HG03135 (cell line): Measurements from ENCODE around the gene TTN.
"Not testable (repeated sequence)": the region's sequence is repeated elsewhere in the genome, so short reads cannot be mapped to it uniquely, and the experiment has no call there.

Source experiments
- ATAC-seq: cut with Tn5 transposase; IDR thresholded peaks from one replicate; pipeline ENCODE4 v1.9.1; 2021; ENCODE audit warnings: mild to moderate bottlenecking, moderate library complexity; ENCODE audit not compliant: unreplicated experiment

TTN gene

GRCh38 chr2:178677599-178677998 is 129.6 kb downstream of the TTN start:
- ATAC-seq: no peak

DNA sequence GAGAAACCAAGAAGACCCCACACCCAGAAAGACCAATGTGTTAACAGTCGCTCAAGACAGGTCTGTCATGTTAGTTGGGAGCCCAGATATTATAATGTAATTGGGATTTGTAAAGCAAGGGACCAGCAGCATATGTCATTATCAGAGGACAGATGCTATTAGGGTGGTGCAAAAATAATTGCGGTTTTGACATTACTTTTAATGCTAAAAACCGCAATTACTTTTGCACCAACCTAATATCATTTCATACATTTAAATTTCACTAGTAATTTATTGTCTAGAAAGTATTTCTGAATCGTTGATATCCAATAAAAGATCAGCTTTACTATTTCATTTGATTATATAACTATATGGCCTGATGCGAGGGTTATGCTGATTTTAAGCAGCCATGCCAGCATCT is 131.2 kb downstream of the TTN start:
- no peak for ATAC-seq

DNA sequence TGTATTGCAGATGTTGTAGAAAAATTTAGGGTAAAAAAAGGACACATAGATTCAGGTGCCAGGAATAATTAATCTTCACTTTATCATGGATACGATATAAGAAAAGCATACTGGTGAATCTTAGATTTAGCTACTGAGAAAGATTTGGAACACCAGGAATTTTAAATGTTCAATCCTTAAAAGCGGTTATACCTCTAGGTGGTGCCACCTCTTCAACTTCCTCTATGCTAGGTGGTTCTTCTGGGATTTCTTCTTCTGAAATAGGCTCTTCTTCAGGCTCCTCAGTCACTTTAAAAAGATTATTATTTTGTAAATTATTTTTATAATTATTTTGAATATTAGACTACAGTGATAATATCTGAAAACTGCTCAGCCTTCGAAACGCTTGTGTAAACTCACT is 133.1 kb downstream of the TTN start:
- no peak for ATAC-seq

GRCh38 chr2:178666458-178666857 is 140.8 kb downstream of the TTN start:
- ATAC-seq: no peak

DNA sequence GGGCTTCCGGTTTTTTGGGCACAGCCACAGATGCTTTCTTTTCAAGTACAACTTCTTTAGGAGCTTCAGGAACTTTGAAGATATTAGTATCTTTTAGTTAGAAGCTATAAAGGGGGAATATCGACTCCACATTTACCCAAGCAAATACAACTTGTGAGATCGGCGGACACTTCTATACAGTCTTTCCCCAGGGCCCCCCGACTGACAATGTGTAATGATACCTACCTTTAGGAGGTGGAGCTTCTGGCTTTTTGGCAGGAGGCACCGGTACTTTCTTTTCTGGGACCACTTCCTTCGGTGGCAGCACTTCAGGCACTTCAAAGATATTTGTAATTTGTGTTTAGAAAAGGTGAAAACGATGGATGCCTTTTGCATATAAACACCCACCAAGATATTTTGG is 148.7 kb downstream of the TTN start:
- ATAC-seq: not testable (repeated sequence)

DNA sequence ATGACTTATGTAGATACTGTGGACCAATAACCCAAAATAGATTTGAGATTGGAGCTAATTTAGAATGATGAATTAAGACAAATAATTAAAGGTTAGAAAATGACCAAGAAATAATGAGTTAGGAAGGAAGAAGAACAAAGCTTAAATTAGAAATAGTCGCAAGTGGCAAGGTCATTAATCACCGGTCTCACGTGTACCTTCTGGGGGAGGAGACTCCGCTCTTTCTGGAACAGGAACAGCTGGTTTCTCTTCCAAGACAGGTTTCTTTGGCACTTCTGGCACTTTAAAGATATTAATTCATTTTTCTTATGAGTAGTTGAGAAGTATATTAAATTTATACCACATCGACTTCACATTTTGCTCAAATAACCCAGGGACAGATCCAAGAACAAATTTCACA is 156.7 kb downstream of the TTN start:
- ATAC-seq: no peak

- no peak for ATAC-seq
Measured at GRCh38 chr2:178644919-178645318, 162.3 kb downstream of the TTN start.

DNA sequence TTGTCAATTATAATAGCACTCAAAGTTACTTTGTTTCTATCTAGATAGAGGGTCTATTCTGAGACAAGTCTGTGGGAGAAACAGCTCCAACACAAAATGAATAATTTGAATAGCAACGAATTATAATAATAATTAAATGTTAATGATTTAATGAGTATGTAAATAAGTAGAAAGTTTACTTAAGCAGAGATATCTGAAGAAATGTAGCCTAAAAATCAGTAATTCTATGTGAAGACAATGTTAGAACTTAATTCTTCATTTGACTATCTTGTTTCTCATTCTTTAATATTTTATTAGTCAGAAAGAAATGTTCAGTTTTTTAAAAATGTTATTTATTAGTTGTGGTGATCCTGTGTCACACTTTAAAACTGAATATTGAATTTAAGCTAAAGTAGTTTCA is 165.7 kb downstream of the TTN start:
- ATAC-seq: no peak

GRCh38 chr2:178635897-178636296 is 171.3 kb downstream of the TTN start:
- no peak for ATAC-seq

DNA sequence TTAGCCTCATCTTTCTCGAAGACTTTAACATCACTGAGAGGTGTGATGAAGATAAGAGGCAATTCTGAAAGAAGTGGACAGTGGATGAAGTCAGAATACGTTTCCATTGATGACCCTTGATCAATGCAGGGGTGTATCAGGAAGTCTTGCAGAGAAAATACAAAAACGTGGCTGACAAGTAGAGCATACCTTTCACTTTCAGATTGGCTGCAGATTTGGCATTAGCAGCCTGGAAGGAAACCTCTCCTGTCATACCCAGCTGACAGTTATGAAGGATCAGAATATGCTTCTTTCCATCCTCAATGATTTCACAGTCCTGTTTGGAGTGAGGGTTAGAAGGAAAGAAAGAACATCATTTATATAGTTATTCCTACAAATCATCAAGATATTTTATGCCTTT is 174.5 kb downstream of the TTN start:
- no peak for ATAC-seq

DNA sequence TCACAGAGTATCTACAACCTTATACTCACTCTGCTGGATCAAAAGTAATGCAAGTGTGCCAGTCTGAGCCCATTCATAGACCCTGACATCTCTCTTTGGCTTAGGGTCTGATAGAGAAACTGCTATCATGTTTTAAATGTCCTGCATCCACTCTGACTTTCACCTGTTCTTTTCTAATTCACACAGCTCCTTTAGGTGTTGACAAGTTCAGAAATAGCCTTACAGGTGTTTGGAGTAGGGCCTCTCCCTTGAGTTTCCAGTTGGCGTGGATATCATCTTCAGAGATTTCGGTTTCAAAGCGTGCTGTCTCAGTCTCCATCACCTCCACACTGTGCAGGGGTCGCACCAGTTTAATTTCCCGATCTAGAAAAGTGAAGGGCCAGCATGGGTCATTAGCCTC is 176.6 kb downstream of the TTN start:
- ATAC-seq: no peak

DNA sequence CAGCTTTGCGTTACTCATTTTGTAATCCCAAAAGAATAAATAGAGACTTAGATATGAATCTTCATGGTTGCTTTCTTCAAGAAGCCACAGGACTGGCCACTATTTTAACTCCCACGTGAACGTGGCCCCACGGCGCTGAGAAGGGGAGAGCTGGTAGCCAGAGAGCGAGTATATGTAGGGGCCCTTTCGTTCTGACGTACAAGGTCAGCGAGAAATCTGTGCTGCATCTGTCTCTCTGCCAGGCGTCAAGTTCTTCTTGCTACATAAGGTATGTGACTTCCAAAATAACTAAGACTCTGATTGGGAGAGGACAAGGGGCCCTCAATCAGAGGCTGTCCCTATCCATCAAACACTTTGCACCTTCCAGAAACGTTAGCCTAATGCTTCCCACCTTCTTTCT is 177.8 kb downstream of the TTN start:
- ATAC-seq: no peak

DNA sequence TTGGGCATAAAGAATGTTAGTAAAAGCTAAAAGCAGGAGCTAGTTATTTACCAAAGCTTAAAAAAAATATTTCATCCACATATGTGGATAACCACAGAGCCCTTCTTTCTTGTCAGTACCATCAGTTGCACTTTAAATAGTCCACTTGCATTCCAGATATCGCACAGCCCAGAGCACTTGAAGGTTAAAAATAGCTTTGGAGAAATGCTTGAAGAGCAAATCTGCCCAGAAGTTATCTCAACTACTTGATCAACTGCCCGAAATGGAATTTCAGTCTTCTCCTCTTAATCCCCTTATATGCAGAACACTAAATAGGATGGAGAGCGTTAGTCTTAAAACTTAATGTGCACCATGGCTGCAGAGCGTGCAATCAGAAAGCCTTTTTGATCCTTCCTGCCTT is 178.6 kb downstream of the TTN start:
- ATAC-seq: no peak

DNA sequence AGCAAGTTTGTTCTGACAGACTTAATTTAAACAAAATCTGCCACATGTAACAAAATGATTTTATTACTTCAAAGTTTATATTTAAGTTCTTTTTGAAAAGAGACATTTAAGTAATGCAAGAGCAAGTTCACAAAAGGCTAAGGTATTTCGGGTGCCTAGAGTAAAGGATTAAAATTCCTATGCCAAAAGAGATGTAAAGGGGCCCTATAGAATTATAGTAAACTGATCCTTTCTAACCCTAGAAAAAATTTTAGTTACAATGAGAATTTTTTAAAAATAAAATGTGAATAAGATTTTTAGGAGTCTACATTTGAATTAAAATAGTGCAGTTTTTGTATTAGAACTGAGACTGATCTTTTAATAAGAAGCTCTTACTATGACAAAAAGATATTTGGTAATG is 179.8 kb downstream of the TTN start:
- no peak for ATAC-seq

DNA sequence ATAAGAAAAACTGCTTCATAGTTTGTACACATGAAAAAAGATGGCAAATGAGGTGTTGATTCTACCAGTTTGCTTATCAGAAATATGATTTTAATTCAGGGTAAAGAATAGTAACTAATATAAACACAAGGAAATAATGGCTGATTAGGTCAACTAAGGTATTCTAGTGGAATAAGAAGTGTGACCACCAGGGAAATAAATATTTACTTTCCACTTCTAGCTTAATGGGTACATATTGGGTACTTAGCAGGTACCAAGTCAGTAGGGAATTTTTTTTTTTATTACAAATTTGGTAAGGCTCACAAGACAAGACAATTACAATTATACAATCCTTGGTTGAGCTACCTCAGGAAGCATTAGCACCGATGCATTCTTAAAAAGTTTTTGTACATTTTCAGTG is 191.3 kb downstream of the TTN start:
- no peak for ATAC-seq

GRCh38 chr2:178602901-178603300 is 204.3 kb downstream of the TTN start:
- ATAC-seq: no peak

DNA sequence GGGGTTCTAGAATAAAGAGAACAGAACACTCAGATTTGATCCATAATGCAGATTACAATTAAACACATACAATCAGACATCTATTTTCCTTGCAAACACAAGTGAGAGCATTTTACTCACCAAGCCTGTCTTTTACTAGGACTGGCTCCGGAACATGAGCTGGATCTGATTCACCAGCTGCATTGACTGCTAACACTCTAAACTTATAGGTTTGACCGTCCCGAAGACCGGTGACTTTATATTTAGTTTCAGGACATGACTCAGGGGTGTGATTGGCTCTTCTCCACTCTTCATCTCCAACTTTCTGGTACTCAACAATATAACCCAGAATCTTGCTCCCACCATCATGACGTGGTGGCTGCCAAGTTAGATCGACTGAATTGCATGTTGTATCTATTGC is 214.6 kb downstream of the TTN start:
- ATAC-seq: no peak

GRCh38 chr2:178589335-178589734 is 217.9 kb downstream of the TTN start:
- no peak for ATAC-seq

DNA sequence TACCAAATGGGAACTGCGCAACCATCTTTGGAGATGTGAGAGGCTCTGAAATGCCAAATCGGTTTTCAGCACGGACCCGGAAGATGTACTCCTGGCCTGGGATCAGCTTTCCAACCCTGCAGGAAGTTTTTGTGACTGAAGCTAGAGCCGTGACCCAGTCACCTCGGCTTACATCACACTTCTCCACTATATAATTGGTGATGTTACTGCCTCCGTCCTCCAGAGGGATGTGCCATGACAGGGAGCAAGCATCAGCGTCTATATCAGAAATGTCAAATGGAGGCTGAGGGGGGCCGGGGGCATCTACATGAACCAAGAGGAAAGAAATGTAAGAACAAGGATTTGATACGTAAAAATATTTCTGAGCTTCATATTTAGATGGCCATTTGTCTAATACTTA is 222.6 kb downstream of the TTN start:
- ATAC-seq: no peak

- no peak for ATAC-seq
Measured at GRCh38 chr2:178579006-178579405, 228.2 kb downstream of the TTN start.

DNA sequence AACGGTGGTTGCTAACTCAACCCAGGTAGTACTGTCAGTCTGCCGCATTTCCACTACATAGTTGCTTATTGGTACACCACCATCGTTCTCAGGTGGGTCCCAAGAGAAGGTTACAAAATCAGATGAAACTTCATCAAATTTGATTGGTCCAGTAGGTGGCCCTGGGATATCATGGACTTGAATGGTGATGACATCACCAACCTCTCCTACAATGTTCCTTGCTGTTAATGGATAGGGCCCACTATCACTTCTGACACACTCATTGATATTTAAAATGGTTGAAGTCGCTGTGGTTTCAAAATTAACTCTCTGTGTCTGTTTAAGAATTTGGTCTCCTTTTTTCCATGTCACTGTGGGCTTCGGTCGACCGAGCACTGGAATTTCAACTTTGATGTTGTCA is 232.4 kb downstream of the TTN start:
- ATAC-seq: no peak

- ATAC-seq: no peak
Measured at GRCh38 chr2:178568227-178568626, 239.0 kb downstream of the TTN start.

DNA sequence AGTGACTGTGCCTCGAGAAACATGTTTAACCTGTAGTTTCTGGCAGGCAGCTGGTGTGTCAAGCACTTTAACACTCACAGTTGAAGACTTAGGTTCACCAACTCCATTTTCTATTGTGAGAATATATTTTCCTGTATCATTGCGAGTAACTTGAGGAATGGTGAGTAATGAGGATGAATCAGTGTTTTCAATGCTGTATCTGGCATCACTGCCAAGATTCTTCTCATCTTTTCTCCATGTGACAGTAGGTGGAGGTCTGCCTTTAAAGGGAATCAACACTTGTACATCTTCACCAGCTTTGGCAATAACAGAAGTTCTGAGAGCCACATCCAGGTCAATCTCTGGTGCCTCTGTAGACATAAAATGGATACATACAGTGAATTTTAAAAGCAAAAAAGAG is 254.2 kb downstream of the TTN start:
- ATAC-seq: no peak

GRCh38 chr2:178550352-178550751 is 256.9 kb downstream of the TTN start:
- no peak for ATAC-seq
